Nephron progenitor cell (in vitro differentiated cells): ENCODE results near the gene CD300LF.

Experiments
- DNase-seq: peaks from one replicate; pipeline ENCODE4 v3.0.0; 2021
- H3K27ac Mint-ChIP-seq: 2 replicates; pipeline ENCODE4 v1.8.0; 2021; ENCODE audit warnings: mild to moderate bottlenecking, moderate library complexity, mixed read lengths
- H3K27me3 Mint-ChIP-seq: 2 replicates; pipeline ENCODE4 v1.8.0; 2021; ENCODE audit warnings: mild to moderate bottlenecking, low read depth, mixed read lengths; ENCODE audit not compliant: poor library complexity
- H3K36me3 Mint-ChIP-seq: 2 replicates; pipeline ENCODE4 v1.8.0; 2021; ENCODE audit warnings: low read depth, mixed read lengths
- H3K4me1 Mint-ChIP-seq: 2 replicates; pipeline ENCODE4 v1.8.0; 2021; ENCODE audit warnings: mixed read lengths
- H3K4me3 Mint-ChIP-seq: 2 replicates; pipeline ENCODE4 v1.8.0; 2021; ENCODE audit warnings: mild to moderate bottlenecking, moderate library complexity, mixed read lengths
- H3K9me3 Mint-ChIP-seq: 2 replicates; pipeline ENCODE4 v1.8.0; 2021; ENCODE audit warnings: mild to moderate bottlenecking, moderate library complexity, mixed read lengths
- CTCF ChIP-seq: fragments of 200-600 bp; sonication (generic); IDR thresholded peaks from 2 replicates; pipeline ENCODE4 v1.5.0; 2021; ENCODE audit warnings: antibody characterized with exemption

CD300LF gene

GRCh38 chr17:74671031-74671771 lies 41.5 kb downstream of the CD300LF start:
- H3K4me3 Mint-ChIP-seq = no peak overlapping the region
- TF ChIP-seq CTCF = no peak
- H3K27me3 Mint-ChIP-seq = peaks cover 97% of the 10 kb centered on the region

GRCh38 chr17:74670329-74670728 lies 42.4 kb downstream of the CD300LF start:
- DNase-seq = no peak
- Mint-ChIP-seq H3K9me3 (no peaks in the 10 kb centered on the region), H3K27me3 (peaks cover 95% of the 10 kb centered on the region), H3K36me3 (no peaks in the 10 kb centered on the region), H3K27ac (no peak overlapping the region), H3K4me3 (no peak overlapping the region), H3K4me1 (no peaks in the 10 kb centered on the region)
- no peak for TF ChIP-seq CTCF

More at GRCh38 chr17:74671031-74671771, 41.5 kb downstream of the CD300LF start:
- no peak overlapping the region for H3K27ac Mint-ChIP-seq
- DNase-seq = peak; percentile 99
- no peaks in the 10 kb centered on the region for H3K9me3 Mint-ChIP-seq
- no peaks in the 10 kb centered on the region for H3K4me1 Mint-ChIP-seq
- H3K36me3 Mint-ChIP-seq = no peaks in the 10 kb centered on the region

- Mint-ChIP-seq H3K4me1 (no peaks in the 10 kb centered on the region), H3K27me3 (peaks cover 92% of the 10 kb centered on the region), H3K27ac (no peak overlapping the region)
Observed at GRCh38 chr17:74663561-74663960, 49.2 kb downstream of the CD300LF start.

GRCh38 chr17:74659889-74660288 lies 52.8 kb downstream of the CD300LF start:
- DNase-seq = no peak
- Mint-ChIP-seq H3K9me3 (no peaks in the 10 kb centered on the region), H3K27ac (no peak overlapping the region), H3K27me3 (peaks cover 93% of the 10 kb centered on the region), H3K4me3 (no peak overlapping the region), H3K36me3 (no peaks in the 10 kb centered on the region), H3K4me1 (peaks cover 3% of the 10 kb centered on the region)
- no peak for TF ChIP-seq CTCF

More at GRCh38 chr17:74663561-74663960, 49.2 kb downstream of the CD300LF start:
- no peaks in the 10 kb centered on the region for H3K36me3 Mint-ChIP-seq
- no peak for TF ChIP-seq CTCF
- no peak overlapping the region for H3K4me3 Mint-ChIP-seq
- DNase-seq = no peak
- H3K9me3 Mint-ChIP-seq = no peaks in the 10 kb centered on the region

- H3K4me1 Mint-ChIP-seq = peaks cover 3% of the 10 kb centered on the region
Observed at GRCh38 chr17:74658620-74659019, 54.1 kb downstream of the CD300LF start.

More at GRCh38 chr17:74658620-74659019, 54.1 kb downstream of the CD300LF start:
- peaks cover 95% of the 10 kb centered on the region for H3K27me3 Mint-ChIP-seq
- H3K4me3 Mint-ChIP-seq = no peak overlapping the region
- no peaks in the 10 kb centered on the region for H3K36me3 Mint-ChIP-seq
- H3K27ac Mint-ChIP-seq = no peak overlapping the region
- TF ChIP-seq CTCF = no peak
- no peak for DNase-seq
- H3K9me3 Mint-ChIP-seq = no peaks in the 10 kb centered on the region
